HCT116 (cell line): ENCODE results near the gene LEMD1. TPM values are rescaled to one million over a fixed set of nuclear protein-coding genes. Genes with fewer than 3 reads are reported as not detected.
A peak's percentile ranks its signal among the peaks of the same experiment; 100 is the strongest.

Experiments used
- ATAC-seq: fragments of 200-7000 bp; cut with Tn5 transposase; 2 replicates; pipeline ENCODE4 v1.9.1; 2020; ENCODE audit warnings: mild to moderate bottlenecking, moderate library complexity
- BruUV-seq: library from RNA; stranded (reverse); fragments of 400-500 nt; replicated peaks from 2 replicates; lab custom pipeline; 2021; lab: Mats Ljungman, UMichigan
- CTCF ChIA-PET: fragments of 300-600 bp; sonication (Branson Sonifier 250); formaldehyde crosslinking; loops from one replicate; lab custom pipeline; 2021; ENCODE audit warnings: antibody characterized with exemption; lab: Charles Lee
- POLR2A ChIA-PET: fragments of 300-600, 350-600 bp; sonication (Branson Sonifier 250); formaldehyde crosslinking; loops from one replicate; lab custom pipeline; 2021; ENCODE audit warnings: antibody characterized with exemption; lab: Charles Lee
- RAD21 ChIA-PET, 2 experiments: fragments of 300-600 bp; sonication (Branson Sonifier 250); formaldehyde crosslinking; loops; one replicate each; lab custom pipeline; 2023; ENCODE audit warnings: low total read pairs in 2 of 2; ENCODE audit not compliant: uncharacterized antibody in 2 of 2, unreplicated experiment in 2 of 2, low non-redundant PET in 1 of 2; lab: Charles Lee
- DNase-seq: peaks from one replicate; pipeline ENCODE4 v3.0.0-alpha.2; 2010; ENCODE audit warnings: low read depth, low spot score
- H2AFZ ChIP-seq: fragments of 200-600 bp; shearing (Covaris generic), sonication (generic); 2 replicates; pipeline ENCODE4 v1.6.1; 2017; ENCODE audit warnings: low read depth, mixed run types, mixed read lengths, antibody characterized with exemption, low read length; ENCODE audit not compliant: poor library complexity, severe bottlenecking
- H3K27ac ChIP-seq: 2 replicates; pipeline ENCODE4 v1.5.1; 2012; ENCODE audit warnings: low read depth, low read length
- H3K27me3 ChIP-seq: fragments of 200-600 bp; sonication (generic); 2 replicates; pipeline ENCODE4 v1.6.1; 2016; ENCODE audit warnings: mixed run types, low read length, mixed read lengths; ENCODE audit not compliant: insufficient read depth
- H3K36me3 ChIP-seq, 2 experiments: fragments of 200-500 bp in 1 of 2; fragments of 200-600 bp in 1 of 2; sonication (Bioruptor generic) in 1 of 2; sonication (generic) in 1 of 2; 2 replicates each; pipeline versions ENCODE4 v1.5.1 to v1.6.1; 2014 to 2016; ENCODE audit warnings: low read length in 2 of 2, inconsistent platforms in 1 of 2, mixed read lengths in 1 of 2, mixed run types in 1 of 2; ENCODE audit not compliant: insufficient read depth in 2 of 2, control insufficient read depth in 1 of 2
- H3K4me1 ChIP-seq, 2 experiments: fragments of 200-600 bp in 1 of 2; sonication (generic) in 1 of 2; 2 replicates each; pipeline versions ENCODE4 v1.5.1 to v1.6.1; 2012 to 2017; ENCODE audit warnings: low read length in 2 of 2, inconsistent platforms in 1 of 2, mild to moderate bottlenecking in 1 of 2, mixed read lengths in 1 of 2, mixed run types in 1 of 2, moderate library complexity in 1 of 2; ENCODE audit not compliant: insufficient read depth in 2 of 2, control insufficient read depth in 1 of 2
- H3K4me2 ChIP-seq: fragments of 200-600 bp; sonication (generic); 2 replicates; pipeline ENCODE4 v1.6.1; 2017; ENCODE audit warnings: mixed run types, low read length, mixed read lengths
- H3K4me3 ChIP-seq, 2 experiments: fragments of 200-600 bp in 1 of 2; sonication (generic) in 1 of 2; replicated peaks in 1 of 2; 2 replicates each; pipeline ENCODE4 v1.5.1; 2011 to 2016; ENCODE audit warnings: low read length in 2 of 2, control low read depth in 1 of 2, low read depth in 1 of 2, mild to moderate bottlenecking in 1 of 2, mixed read lengths in 1 of 2, mixed run types in 1 of 2
- H3K79me2 ChIP-seq: fragments of 200-600 bp; sonication (generic); 2 replicates; pipeline ENCODE4 v1.6.1; 2017; ENCODE audit warnings: mild to moderate bottlenecking, mixed run types, low read length, moderate library complexity, mixed read lengths; ENCODE audit not compliant: insufficient read depth
- H3K9ac ChIP-seq: fragments of 200-600 bp; sonication (generic); 2 replicates; pipeline ENCODE4 v1.6.1; 2016; ENCODE audit warnings: low read length, mixed read lengths
- H3K9me2 ChIP-seq: fragments of 200-600 bp; sonication (generic), shearing (Covaris generic); 2 replicates; pipeline ENCODE4 v1.6.1; 2017; ENCODE audit warnings: mixed run types, mild to moderate bottlenecking, moderate library complexity; ENCODE audit not compliant: insufficient read depth
- H3K9me3 ChIP-seq, 2 experiments: fragments of 200-500 bp in 1 of 2; fragments of 200-600 bp in 1 of 2; sonication (Bioruptor generic) in 1 of 2; sonication (generic) in 1 of 2; 2 replicates each; pipeline ENCODE4 v1.6.1; 2014 to 2017; ENCODE audit warnings: low read length in 2 of 2, mixed read lengths in 2 of 2, inconsistent platforms in 1 of 2, low read depth in 1 of 2, mild to moderate bottlenecking in 1 of 2, mixed run types in 1 of 2, moderate library complexity in 1 of 2; ENCODE audit not compliant: control insufficient read depth in 1 of 2, insufficient read depth in 1 of 2
- H4K20me1 ChIP-seq: fragments of 200-600 bp; sonication (generic), shearing (Covaris generic); 2 replicates; pipeline ENCODE4 v1.6.1; 2017; ENCODE audit warnings: mixed run types, mild to moderate bottlenecking, moderate library complexity; ENCODE audit not compliant: insufficient read depth
- CTCF ChIP-seq, 3 experiments: fragments of 200-600 bp in 1 of 3; sonication (generic) in 1 of 3; IDR thresholded peaks in 2 of 3; conservative IDR thresholded peaks in 1 of 3; 2 replicates each; pipeline ENCODE4 v1.5.1; 2012 to 2017; ENCODE audit warnings: low read depth in 2 of 3, low read length in 2 of 3, antibody characterized with exemption in 1 of 3, borderline replicate concordance in 1 of 3, control low read depth in 1 of 3, mild to moderate bottlenecking in 1 of 3, mixed read lengths in 1 of 3, mixed run types in 1 of 3, moderate library complexity in 1 of 3; ENCODE audit not compliant: insufficient read depth in 1 of 3
- FOSL1 ChIP-seq: IDR thresholded peaks from 2 replicates; pipeline ENCODE4 v1.6.1; 2012; ENCODE audit warnings: low read depth
- SRF ChIP-seq: IDR thresholded peaks from 2 replicates; pipeline ENCODE4 v1.6.1; 2012; ENCODE audit warnings: low read depth
- YY1 ChIP-seq: IDR thresholded peaks from 2 replicates; pipeline ENCODE4 v1.6.1; 2011; ENCODE audit warnings: low read length, low read depth, moderate library complexity, mild to moderate bottlenecking; ENCODE audit not compliant: insufficient replicate concordance; ENCODE audit errors: extremely low read depth
- ZFX ChIP-seq: fragments of 450-650 bp; IDR thresholded peaks from 2 replicates; pipeline ENCODE4 v1.6.1; 2017
- ZNF274 ChIP-seq: fragments of 200-500 bp; sonication (Bioruptor generic); IDR thresholded peaks from 2 replicates; pipeline ENCODE4 v1.6.1; 2014; ENCODE audit warnings: mild to moderate bottlenecking, low read depth, low read length, inconsistent platforms
- intact Hi-C: fragments of 100-400 bp; cut with micrococcal nuclease; formaldehyde crosslinking; loops from 2 replicates; pipeline ENCODE4 v1.10.0; 2022
- total RNA-seq: library from RNA; stranded (reverse); gene quantifications from one replicate; pipeline ENCODE4 v1.2.1, GENCODE V29; 2021; ENCODE audit not compliant: unreplicated experiment

The LEMD1 gene
- total RNA-seq, 1 experiment from 2014 or later, result 11.9 TPM

GRCh38 chr1:205444300-205444930 lies 22.6 kb upstream of the LEMD1 start:
- RAD21 ChIA-PET, result interaction anchor here in 1 of 2 experiments (0.7 kb wide), 1 partner anchor 1631 kb away, joined by 5 read pairs; no protein-coding TSS in a partner anchor
- intact Hi-C loops, result loop anchor here (5.0 kb wide), 1 partner anchor 43 kb away; no protein-coding TSS in a partner anchor
- BruUV-seq, result no TSS peak

More at GRCh38 chr1:205444300-205444930, 22.6 kb upstream of the LEMD1 start:
- no peak overlapping the region for H3K27ac ChIP-seq
- H3K79me2 ChIP-seq, result peaks cover 26% of the 10 kb centered on the region
- H4K20me1 ChIP-seq, result no peaks in the 10 kb centered on the region
- ATAC-seq, result no peak
- TF ChIP-seq ZNF274 (no peak), CTCF (IDR thresholded peaks at IDR 0.05 in 2 of 3, conservative IDR thresholded peaks at IDR 0.05 in 1 of 3; ENCODE audit: borderline replicate concordance in 1 of 3, insufficient read depth in 1 of 3, low read depth in 2 of 3, low read length in 2 of 3) (no peak), SRF (no peak), FOSL1 (no peak), ZFX (no peak), YY1 (no peak)
- H3K9me2 ChIP-seq, result no peaks in the 10 kb centered on the region
- H3K27me3 ChIP-seq, result no peaks in the 10 kb centered on the region
- ChIA-PET CTCF (no interaction called here), POLR2A (interaction anchor here (0.6 kb wide), 1 partner anchor 35 kb away, joined by 4 read pairs; no protein-coding TSS in a partner anchor)
- 0 out of 2 replicates have a peak overlapping the region, but pooled peaks have one; percentile 4 for H3K4me2 ChIP-seq
- no peak overlapping the region for H3K4me3 ChIP-seq
- H3K36me3 ChIP-seq, result peaks cover 0 to 8% of the 10 kb centered on the region in 2 experiments; a peak in 1 of 4 replicates
- H3K9ac ChIP-seq, result no peak overlapping the region
- peaks cover 72 to 100% of the 10 kb centered on the region in 2 experiments for H3K4me1 ChIP-seq
- H2AFZ ChIP-seq, result no peak overlapping the region
- DNase-seq, result no peak
- H3K9me3 ChIP-seq, result no peaks in the 10 kb centered on the region
